HG03159 (cell line): ENCODE measurements around the gene IRF9.

Experiments used
- ATAC-seq: cut with Tn5 transposase; IDR thresholded peaks from one replicate; pipeline ENCODE4 v1.9.1; 2021; ENCODE audit warnings: mild to moderate bottlenecking, moderate library complexity; ENCODE audit not compliant: unreplicated experiment

The IRF9 gene

GRCh38 chr14:24146978-24147760 is 13.9 kb upstream of the IRF9 start, which contains the start of gene RNF31:
RNF31 (plus strand) TSS chr14:24147498; CDS start chr14:24147699, 201 bp downstream.
- ATAC-seq: peak; percentile 82

- no peak for ATAC-seq
These were observed 13.2 kb upstream of the IRF9 start for GRCh38 chr14:24147761-24148428.

- ATAC-seq: no peak
These were observed 11.6 kb upstream of the IRF9 start for GRCh38 chr14:24149302-24149969.

- ATAC-seq: no peak
These were observed 11.0 kb upstream of the IRF9 start for GRCh38 chr14:24150061-24150460.

- ATAC-seq: no peak
These were observed 10.5 kb upstream of the IRF9 start for GRCh38 chr14:24150567-24150966.

GRCh38 chr14:24150993-24151392 is 10.1 kb upstream of the IRF9 start:
- no peak for ATAC-seq

GRCh38 chr14:24151404-24152080 is 9.5 kb upstream of the IRF9 start:
- no peak for ATAC-seq

GRCh38 chr14:24155100-24155499 is 6.0 kb upstream of the IRF9 start:
- no peak for ATAC-seq

- ATAC-seq: no peak
These were observed 4.2 kb upstream of the IRF9 start for GRCh38 chr14:24156840-24157239.

GRCh38 chr14:24157331-24157730 is 3.7 kb upstream of the IRF9 start:
- no peak for ATAC-seq

- no peak for ATAC-seq
These were observed 1.1 kb upstream of the IRF9 start for GRCh38 chr14:24159777-24160498.

GRCh38 chr14:24160499-24160849 is 591 bp upstream of the IRF9 start:
- no peak for ATAC-seq

GRCh38 chr14:24162093-24162492 is 1.0 kb downstream of the IRF9 start:
- ATAC-seq: no peak

GRCh38 chr14:24164518-24164991 is 3.5 kb downstream of the IRF9 start:
- ATAC-seq: no peak

- no peak for ATAC-seq
These were observed 4.7 kb downstream of the IRF9 start for GRCh38 chr14:24165785-24166184.

- no peak for ATAC-seq
These were observed 6.5 kb downstream of the IRF9 start for GRCh38 chr14:24167469-24168114.

GRCh38 chr14:24171422-24172260 is 10.6 kb downstream of the IRF9 start, which contains the start of gene REC8:
REC8 (plus strand) TSS chr14:24172080; CDS start chr14:24172553, 473 bp downstream.
- ATAC-seq: peak; percentile 80

GRCh38 chr14:24172261-24172860 is 11.3 kb downstream of the IRF9 start:
- no peak for ATAC-seq

GRCh38 chr14:24172871-24173281 is 11.8 kb downstream of the IRF9 start:
- no peak for ATAC-seq
